GM21447 (cell line): ENCODE data around the gene TEX12.
"Not testable (repeated sequence)": the region's sequence is repeated elsewhere in the genome, so short reads cannot be mapped to it uniquely, and the experiment has no call there.

ENCODE experiments used
- ATAC-seq: cut with Tn5 transposase; IDR thresholded peaks from one replicate; pipeline ENCODE4 v1.9.1; 2021; ENCODE audit not compliant: unreplicated experiment

TEX12 gene

GRCh38 chr11:112167145-112167544, at the start of gene TEX12:
Gene TEX12, plus strand, starts transcription at chr11:112167372. Its CDS starts 1,897 bp downstream, at chr11:112169269.
- ATAC-seq: no peak

- ATAC-seq: no peak
Observed at GRCh38 chr11:112118176-112118575, 49.0 kb upstream of the TEX12 start.

GRCh38 chr11:112121981-112122615, 45.1 kb upstream of the TEX12 start:
- ATAC-seq: no peak

GRCh38 chr11:112123129-112123528, 44.0 kb upstream of the TEX12 start:
- no peak for ATAC-seq

GRCh38 chr11:112127056-112127455, 40.1 kb upstream of the TEX12 start:
- ATAC-seq: no peak

GRCh38 chr11:112128483-112129121, 38.6 kb upstream of the TEX12 start:
- no peak for ATAC-seq

GRCh38 chr11:112129656-112130055, 37.5 kb upstream of the TEX12 start:
- no peak for ATAC-seq

- ATAC-seq: no peak
Observed at GRCh38 chr11:112132737-112133136, 34.4 kb upstream of the TEX12 start.

- no peak for ATAC-seq
Observed at GRCh38 chr11:112134473-112134872, 32.7 kb upstream of the TEX12 start.

- no peak for ATAC-seq
Observed at GRCh38 chr11:112143597-112143996, 23.6 kb upstream of the TEX12 start.

GRCh38 chr11:112150517-112150916, 16.7 kb upstream of the TEX12 start:
- no peak for ATAC-seq

GRCh38 chr11:112156153-112156955, 10.8 kb upstream of the TEX12 start:
- ATAC-seq: no peak

- ATAC-seq: no peak
Observed at GRCh38 chr11:112156956-112157766, 10.0 kb upstream of the TEX12 start.

GRCh38 chr11:112159098-112160065, 7.8 kb upstream of the TEX12 start:
- ATAC-seq: peak; percentile 58

GRCh38 chr11:112160091-112160848, 6.9 kb upstream of the TEX12 start:
- ATAC-seq: no peak

GRCh38 chr11:112161012-112161411, 6.2 kb upstream of the TEX12 start:
- ATAC-seq: no peak

- ATAC-seq: not testable (repeated sequence)
Observed at GRCh38 chr11:112162200-112162599, 5.0 kb upstream of the TEX12 start.

GRCh38 chr11:112162761-112163546, 4.2 kb upstream of the TEX12 start:
- no peak for ATAC-seq
